HG03060 (cell line): ENCODE data around the gene KIF1A.

Source experiments
- ATAC-seq: cut with Tn5 transposase; IDR thresholded peaks from one replicate; pipeline ENCODE4 v1.9.1; 2021; ENCODE audit warnings: low read depth, moderate number of reproducible peaks; ENCODE audit not compliant: unreplicated experiment

Gene KIF1A

GRCh38 chr2:240721596-240722180 is 98.3 kb downstream of the KIF1A start:
- ATAC-seq: no peak

- ATAC-seq: no peak
Observed at GRCh38 chr2:240720686-240721595, 99.1 kb downstream of the KIF1A start.

GRCh38 chr2:240719676-240720545 is 100.1 kb downstream of the KIF1A start:
- no peak for ATAC-seq

GRCh38 chr2:240718896-240719490 is 101.0 kb downstream of the KIF1A start:
- no peak for ATAC-seq

GRCh38 chr2:240717681-240718581 is 102.1 kb downstream of the KIF1A start:
- ATAC-seq: no peak

GRCh38 chr2:240717181-240717641 is 102.8 kb downstream of the KIF1A start:
- no peak for ATAC-seq

DNA sequence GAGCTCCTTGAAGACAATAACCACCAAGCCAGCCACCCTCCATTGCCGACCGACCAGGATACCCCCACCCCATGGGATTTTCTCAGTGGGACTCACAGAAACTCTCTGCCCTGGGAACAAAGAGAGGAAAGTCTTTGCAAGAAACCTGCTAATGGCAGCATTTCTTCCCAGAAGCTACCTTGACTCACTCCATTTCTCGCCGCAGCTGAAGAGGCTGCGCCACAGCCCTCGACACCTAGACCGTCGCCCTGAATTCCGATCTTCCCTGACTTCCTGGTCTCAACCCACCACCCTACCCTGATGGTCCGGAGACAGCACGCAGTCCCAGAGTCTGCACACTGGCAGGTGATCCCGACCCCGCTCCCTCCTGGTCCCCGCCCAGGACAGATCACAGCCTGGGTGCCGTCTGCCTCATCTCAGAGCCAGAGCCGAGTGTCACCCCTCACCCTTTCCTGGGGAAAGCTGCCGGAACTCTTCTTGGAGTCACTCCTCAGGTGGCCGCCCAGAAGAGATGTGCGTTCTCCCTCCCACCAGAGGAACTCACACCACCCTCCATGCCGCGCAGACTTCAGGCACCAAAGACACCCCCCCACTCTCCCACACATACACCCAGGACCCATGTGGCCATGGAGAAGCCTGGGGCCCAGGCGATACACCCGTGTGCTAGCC is 103.8 kb downstream of the KIF1A start:
- ATAC-seq: no peak

GRCh38 chr2:240714747-240715725 is 105.0 kb downstream of the KIF1A start:
- no peak for ATAC-seq

DNA sequence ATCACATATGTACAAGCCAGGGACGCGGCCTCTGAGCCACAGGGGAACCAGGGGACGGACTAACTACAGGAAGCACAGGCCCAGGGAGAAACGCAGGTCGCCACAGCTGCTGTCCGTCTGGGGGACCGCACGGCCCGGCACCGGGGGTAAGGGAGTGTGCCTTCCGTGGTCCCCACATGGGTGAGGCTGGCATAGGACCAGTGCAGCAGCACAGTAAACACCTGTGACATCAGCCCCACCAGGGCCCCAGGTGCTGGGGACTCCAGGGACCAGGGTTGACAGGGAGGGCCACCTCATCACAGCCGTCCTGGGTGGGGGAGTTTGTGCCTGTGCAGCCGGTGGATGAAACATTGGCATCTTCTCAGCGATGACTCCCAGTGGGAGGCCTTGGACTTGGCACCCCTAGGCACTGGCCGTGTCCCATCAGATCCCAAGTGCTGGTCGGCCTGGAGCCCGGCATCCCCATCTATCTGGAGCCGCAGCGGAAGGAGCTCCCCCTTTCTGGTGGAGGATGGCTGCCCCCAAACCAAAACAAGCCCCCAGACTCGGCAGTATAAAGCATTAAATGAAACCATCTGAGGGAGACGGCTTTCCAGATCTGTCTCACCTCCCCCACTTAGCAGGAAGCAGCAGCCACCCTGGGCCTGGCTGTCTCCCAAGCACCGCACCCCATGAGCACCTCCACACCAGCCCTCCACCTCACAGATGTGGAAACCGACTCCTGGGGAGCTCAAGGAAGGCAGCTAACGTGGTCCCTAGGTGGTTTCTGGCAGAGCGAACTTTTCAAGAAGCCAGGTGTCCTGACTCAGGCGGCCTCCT is 105.9 kb downstream of the KIF1A start:
- ATAC-seq: no peak

DNA sequence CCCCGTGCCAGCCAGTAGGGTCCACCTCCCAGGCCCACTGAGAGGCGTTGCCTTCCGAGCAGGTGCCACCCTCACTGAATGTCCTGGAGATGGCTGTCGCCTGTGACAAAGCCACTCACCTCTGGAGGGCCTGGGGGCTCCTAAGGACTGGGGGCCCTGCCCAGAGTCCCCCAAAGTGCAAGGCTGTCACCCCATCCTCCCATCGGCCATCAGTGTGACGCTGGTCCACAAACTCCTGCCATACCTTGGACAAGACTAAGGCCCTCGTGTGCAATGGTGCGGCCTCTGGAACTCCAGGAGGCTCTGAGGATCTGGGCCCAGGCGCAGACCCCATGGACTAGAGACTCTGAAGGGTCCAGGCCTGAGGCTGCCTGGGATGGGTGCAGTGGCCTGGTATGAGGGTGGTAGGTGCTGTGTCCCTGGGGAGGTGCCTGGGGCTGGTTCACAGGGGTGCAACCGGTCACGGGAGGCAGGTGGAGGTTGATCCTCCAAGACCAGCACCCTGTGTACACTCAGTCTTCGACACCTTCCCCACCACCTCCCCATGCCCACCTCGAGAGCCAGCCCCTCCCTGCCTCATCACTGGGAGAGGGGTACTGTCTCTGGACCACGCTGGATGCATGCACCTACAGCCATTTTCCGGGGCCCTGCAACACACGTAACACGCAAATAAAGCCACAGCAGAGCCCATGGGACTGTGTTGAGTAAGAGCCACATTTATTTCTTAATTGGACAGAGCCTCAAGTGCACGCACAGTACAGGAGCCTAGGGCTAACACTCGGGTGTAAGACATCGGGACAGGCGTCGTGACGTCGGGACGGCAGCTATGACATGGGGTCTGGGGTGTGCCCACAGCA is 106.7 kb downstream of the KIF1A start:
- ATAC-seq: no peak

- no peak for ATAC-seq
Observed at GRCh38 chr2:240712121-240712520, 107.9 kb downstream of the KIF1A start.

DNA sequence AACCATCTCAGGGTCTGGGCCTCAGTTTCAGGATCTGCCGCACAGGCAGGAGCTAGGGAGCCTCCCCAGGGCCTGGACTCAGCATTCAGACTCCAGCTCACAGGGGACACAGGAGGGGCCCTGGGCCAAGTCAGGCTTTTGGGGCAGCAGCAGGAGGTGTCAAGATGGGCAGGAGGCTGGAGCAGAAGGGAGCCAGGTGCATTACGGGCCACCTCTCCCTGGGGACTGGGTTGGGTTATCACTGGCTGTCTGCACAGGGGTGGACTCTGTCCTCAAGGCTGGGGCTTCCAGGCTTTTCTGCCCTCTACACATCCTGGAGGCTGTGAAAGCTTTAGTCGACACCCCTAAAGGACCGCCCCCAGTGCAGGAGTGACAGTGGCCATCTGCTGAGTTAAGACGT is 108.3 kb downstream of the KIF1A start:
- ATAC-seq: no peak

DNA sequence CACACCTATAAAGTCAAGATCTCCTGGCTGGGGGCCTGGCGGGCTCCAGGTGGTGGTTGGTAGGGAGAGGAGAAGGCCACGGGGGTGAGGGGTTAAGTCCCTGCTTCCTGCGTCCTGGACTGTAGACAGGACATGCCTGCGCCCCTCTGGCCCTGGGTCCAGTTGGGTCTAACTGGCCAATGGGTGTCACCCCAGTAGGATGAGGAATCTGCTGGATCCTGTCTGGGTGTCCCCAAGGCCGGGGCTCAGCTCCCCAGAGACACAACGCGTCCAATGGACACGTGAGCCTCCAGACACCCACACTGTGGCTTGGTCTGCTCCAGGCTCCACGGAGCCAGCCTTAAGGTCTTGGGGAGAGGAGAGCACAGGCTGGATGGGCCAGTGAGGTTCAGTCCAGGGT is 108.7 kb downstream of the KIF1A start:
- no peak for ATAC-seq

DNA sequence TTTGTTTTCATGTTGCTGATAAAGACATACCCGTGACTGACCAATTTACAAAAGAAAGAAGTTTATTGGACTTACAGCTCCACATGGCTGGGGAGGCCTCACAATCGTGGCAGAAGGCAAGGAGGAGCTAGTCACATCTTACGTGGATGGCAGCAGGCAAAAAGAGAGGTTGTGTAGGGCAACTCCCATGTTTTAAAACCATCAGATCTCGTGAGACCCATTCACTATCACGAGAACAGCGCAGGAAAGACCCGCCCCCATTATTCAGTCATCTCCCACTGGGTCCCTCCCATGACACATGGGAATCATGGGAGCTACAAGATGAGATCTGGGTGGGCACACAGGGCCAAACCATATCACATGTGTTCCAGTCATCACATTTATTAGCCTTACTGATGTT is 111.6 kb downstream of the KIF1A start:
- no peak for ATAC-seq

- ATAC-seq: no peak
Observed at GRCh38 chr2:240707821-240708220, 112.2 kb downstream of the KIF1A start.
